Dedifferentiated amniotic fluid mesenchymal stem cell (primary cell): ENCODE results near the gene PBX1.

Experiments used
- DNase-seq: peaks from one replicate; pipeline ENCODE4 v3.0.0-alpha.2; 2016; ENCODE audit errors: extremely low spot score

The PBX1 gene

GRCh38 chr1:164695956-164696665 is 137.1 kb downstream of the PBX1 start:
- no peak for DNase-seq

- DNase-seq = no peak
These were observed 141.0 kb downstream of the PBX1 start for GRCh38 chr1:164699815-164700491.

- DNase-seq = no peak
These were observed 141.7 kb downstream of the PBX1 start for GRCh38 chr1:164700683-164701082.

- DNase-seq = no peak
These were observed 142.3 kb downstream of the PBX1 start for GRCh38 chr1:164701189-164701761.

GRCh38 chr1:164702216-164702615 is 143.2 kb downstream of the PBX1 start:
- peak; percentile 49 for DNase-seq

DNA sequence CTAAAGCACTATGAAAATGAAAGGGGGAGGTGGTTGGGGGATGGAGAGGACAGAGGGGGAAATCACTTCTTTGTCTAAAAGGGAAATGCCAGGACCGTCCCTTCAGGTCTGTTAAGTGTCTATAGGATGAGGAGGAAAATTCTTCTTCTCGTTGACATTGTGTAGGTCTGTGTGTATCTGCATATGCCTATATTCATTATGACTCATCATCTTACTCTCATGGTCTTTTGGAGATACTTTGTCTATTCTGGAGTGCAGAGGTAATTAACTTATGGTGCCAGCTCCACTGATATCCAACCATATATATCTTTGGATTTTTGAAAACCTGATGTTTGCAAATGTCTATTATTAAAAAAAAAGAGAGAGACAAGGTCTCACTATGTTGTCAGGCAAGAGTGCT is 143.7 kb downstream of the PBX1 start:
- DNase-seq = no peak

- no peak for DNase-seq
These were observed 144.5 kb downstream of the PBX1 start for GRCh38 chr1:164703463-164703862.

DNA sequence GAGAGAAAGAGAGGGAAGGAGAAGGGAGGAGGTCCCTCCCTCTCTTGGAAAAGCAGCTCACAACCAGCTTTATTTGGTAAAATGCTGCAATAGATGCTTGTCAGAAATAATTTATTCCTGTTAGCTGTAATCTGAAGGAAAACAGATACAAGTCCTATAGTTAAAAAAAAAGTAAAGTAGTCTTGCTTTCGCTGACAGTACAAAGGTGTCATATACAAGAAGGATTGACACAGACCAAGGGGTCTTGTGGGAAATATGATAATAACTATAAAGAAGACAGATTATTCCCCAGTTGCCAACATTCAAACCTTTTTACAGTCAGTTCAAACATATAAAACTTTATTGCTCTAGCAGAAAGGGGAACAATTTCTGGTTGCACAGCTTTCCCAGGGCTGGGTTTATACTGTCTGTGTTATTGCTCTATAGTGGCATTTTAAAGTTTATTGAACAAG is 145.0 kb downstream of the PBX1 start:
- DNase-seq = no peak

DNA sequence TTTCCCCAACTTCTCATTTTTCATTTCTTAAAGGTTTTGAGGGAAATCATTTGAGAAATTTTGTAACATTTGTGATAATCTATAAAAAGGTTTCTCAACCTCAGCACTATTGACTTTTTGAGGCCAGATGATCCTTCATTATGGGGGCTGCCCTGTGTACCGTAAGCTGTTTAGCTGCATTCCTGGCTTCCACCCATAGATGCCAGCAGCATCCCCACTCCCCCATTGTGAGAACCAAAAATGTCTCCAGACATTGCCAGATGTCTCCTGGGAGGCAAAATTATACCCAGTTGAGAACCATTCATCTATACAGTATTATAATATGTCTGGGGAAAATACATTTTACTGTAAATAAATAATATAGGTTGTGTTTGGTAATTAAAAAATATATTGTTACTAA is 146.0 kb downstream of the PBX1 start:
- no peak for DNase-seq

GRCh38 chr1:164706606-164706987 is 147.6 kb downstream of the PBX1 start:
- no peak for DNase-seq

DNA sequence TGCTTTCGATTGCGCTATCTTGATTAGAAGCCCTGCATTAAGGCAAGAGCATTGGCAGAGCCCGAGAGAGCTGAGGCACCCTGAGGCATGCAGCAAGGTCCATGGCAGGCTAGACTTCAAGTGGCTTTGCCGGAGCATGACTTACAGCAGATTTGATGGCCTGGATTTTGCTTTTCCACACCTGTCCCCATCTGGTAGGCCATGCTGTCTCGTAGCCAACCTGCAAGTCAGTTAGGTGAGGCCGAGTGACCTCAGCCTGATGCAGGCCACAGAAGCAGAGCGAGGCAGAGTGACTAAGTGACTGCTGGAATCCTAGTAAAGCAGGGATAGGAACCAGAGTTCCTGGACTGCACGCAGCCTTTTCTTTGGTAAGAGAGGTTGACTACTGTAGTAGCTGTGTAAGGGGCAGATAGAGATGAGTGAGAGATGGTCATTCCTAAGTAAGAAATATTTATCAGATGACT is 148.9 kb downstream of the PBX1 start:
- DNase-seq = no peak

- DNase-seq = no peak
These were observed 149.6 kb downstream of the PBX1 start for GRCh38 chr1:164708596-164708995.

DNA sequence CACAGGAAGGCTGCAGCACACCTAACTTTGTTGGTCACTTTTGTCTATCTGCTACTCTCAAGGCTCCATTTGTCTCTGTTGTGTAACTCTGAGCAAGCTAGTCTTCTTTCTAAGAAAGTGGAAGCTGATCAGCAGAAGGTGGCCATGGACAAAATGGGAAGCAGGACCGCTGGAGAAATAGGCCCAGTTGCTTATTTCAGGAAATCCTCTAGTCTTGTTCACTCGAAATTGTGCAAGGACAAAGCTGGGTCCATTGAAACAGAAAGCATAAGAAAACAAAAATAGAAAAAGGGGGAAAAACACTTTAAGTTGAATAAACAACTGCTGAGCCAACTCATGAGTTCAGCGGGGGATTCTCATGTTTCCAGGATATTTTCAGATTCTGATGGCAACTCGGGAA is 150.1 kb downstream of the PBX1 start:
- DNase-seq = no peak

- no peak for DNase-seq
These were observed 150.7 kb downstream of the PBX1 start for GRCh38 chr1:164709541-164710278.

DNA sequence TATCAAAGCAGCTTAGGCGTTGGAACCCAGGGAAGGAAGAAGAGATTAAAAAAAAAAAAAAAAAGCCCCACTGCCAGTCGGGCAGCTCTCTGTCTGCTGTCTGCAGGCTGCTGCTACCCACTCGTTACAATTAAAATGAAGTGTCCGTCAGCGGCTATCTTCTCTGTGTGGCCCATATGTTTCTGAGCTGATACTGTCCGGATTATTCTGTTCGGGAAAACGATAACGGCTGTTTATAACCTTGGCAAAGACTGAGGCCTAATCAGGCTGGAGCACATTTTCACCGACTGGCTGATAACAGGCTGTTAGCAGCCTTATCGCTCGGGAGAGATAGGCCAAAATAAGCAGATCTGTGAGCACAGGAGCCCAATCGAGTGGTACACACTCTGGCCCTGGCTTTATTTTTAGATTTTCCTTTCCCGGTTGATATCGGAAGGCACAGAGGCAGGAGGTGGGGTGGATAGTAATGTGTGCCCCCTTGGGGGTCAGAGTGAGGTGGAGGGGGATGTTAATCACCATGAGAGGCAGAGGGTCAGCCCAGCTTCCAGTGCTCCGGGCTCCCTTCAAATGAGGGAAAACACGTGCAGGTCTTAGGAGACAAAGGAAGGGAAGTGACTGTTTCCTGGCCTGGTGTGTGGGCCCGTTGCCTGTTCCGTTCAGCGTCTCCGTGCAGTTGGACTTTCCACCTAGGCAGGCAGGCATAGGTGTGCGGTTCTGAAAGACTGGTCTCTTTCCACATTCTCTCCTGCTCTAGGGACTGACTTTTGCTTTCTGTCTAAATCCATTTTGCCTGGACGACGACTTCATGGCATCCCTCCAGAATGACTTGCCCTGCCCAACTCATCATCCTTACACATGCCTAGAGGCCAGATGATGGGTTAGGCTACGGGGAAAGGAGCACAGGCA is 153.4 kb downstream of the PBX1 start:
- no peak for DNase-seq

DNA sequence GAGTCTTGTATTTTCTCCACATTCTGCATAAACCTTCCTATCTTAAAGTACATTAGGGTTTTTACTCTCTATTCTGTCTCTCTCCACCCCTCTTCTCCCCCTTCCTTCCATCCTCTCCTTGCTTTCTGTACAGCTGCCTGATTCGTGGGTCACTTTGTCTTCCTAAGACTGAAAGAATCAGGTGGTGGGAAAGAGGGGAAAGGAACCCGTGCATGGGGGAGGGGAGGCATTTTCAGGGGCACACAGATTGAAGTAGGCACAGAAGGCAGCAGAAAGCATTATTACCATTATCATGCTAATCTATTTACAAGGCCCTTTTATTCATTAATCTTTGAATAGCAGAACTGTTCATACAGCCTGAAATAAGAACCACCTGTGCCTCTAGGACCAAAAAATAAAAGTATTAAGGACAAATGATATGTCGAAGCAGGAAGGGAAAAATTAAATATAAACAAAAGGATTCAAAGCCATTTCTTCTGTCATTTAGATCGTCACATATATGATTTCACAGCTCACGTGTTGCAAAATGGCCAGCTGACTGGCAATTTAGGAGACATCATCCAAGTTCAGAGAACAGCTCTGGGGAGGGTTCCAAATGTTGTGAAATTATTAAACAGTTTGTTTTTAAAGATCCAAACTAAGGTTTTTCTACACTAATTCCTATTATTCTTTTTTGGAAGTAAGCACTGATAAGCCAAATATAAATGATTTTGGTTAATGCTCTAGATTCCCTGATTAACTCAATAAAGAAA is 154.6 kb downstream of the PBX1 start:
- no peak for DNase-seq

DNA sequence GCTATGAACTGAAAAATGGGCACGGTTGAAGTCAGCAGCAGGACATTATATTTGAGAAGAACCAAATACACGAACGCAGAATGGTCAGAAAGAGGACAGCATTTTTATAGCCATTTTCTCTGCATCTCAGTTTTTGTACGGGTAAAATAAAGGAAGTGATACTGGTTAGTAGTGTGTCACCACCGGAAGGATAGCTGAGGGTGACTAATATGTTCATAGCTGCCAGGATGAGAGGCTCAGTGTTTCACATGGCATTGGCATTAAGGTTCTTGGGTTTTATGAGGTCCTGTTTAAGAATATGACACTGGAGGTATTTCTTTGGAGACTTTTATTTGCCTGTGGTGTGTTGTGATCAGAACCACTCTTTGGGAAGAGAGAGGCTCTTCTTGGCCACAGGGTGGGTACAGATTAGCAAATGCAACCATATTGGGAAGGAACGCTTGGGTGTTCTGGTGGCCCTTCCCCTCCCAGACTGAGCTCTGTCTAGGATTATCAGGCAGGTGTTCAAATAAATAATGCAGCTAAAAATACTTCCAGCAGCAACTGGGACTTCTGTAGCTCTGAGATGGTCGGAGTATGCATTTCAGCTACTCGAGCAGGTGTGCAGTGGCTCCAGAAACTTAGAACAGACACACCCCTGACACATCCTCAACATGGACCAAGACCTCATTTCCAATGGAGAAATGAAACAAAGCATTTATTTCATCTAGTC is 158.2 kb downstream of the PBX1 start:
- no peak for DNase-seq

GRCh38 chr1:164718821-164719220 is 159.8 kb downstream of the PBX1 start:
- no peak for DNase-seq

DNA sequence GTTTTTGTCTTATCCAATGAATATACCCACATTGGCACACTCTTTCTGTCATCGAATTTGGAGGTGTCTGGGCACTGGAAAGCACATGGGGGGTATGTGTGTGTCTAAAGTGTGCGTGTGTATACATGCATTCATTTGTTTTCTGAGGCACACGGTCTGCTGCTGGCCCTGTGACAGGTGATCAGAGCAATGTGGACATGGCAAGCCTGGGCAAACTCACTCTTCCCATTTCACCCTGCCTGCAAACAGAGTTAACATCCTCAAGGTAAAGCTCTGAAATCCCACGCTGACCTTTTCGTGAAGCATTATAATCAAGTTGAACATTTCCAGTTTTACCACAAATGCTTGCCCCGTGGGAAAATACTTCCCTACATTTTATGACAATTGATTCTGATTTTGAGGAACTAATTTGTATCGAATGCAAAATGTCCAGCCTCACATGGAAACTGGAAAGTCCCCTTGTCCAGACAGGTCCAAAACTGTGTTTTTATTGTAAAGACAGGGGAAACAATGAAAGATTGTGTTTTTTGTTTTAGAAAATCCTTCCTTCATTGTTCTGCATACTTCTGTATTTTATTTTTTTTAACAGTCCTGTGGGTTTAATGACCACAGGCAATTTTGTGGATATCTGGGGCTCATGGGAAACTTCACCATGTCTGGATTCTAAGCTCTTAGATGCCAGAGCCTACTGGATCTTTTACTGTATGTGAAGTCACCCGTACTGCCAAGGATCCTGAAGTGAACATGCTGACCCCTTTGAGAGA is 160.9 kb downstream of the PBX1 start:
- DNase-seq = no peak
